ENCODE results near the gene TMEM250.

DNA sequence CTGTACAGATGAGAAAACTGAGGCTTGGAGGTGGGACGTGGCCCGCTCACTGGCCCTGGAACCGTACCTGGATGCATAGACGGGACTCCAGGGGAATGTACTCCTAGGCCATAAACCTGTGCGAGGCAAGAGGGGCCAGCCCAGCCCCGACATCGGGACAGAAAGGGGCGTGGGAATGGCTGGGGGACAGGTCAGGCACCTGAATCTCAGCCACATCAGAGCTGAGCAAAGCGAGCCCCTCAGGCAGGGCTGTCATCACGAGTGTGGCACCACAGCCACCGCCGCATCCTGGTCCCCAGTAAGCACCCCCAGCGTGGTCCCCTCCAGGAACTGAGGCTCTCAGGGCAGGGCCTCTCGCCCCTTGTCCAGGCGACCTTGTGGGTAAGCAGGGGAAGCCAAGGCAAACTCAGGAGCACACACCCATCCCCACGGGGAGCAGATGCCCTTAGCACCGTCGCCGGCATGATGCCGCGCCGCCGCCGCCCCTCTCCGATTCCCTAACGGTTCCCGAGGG lies 40.1 kb downstream of the TMEM250 start:
- TF ChIP-seq, protein P1, sequence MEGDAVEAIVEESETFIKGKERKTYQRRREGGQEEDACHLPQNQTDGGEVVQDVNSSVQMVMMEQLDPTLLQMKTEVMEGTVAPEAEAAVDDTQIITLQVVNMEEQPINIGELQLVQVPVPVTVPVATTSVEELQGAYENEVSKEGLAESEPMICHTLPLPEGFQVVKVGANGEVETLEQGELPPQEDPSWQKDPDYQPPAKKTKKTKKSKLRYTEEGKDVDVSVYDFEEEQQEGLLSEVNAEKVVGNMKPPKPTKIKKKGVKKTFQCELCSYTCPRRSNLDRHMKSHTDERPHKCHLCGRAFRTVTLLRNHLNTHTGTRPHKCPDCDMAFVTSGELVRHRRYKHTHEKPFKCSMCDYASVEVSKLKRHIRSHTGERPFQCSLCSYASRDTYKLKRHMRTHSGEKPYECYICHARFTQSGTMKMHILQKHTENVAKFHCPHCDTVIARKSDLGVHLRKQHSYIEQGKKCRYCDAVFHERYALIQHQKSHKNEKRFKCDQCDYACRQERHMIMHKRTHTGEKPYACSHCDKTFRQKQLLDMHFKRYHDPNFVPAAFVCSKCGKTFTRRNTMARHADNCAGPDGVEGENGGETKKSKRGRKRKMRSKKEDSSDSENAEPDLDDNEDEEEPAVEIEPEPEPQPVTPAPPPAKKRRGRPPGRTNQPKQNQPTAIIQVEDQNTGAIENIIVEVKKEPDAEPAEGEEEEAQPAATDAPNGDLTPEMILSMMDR (IDR thresholded peaks at IDR 0.05): no peak
- TF ChIP-seq POLR2AphosphoS5 (IDR thresholded peaks at IDR 0.05; ENCODE audit: insufficient read depth in 1 of 2, low read depth in 1 of 2): no peak
